Common myeloid progenitor, CD34-positive (primary cell): ENCODE measurements around the gene MACROD2.
"Not testable (repeated sequence)": the region's sequence is repeated elsewhere in the genome, so short reads cannot be mapped to it uniquely, and the experiment has no call there.

Experiments used
- CTCF ChIA-PET: fragments of 350-600 bp; sonication (Branson Sonifier 250); formaldehyde crosslinking; loops from one replicate; lab custom pipeline; 2021; ENCODE audit warnings: antibody characterized with exemption; lab: Charles Lee
- POLR2A ChIA-PET: fragments of 350-600 bp; sonication (Branson Sonifier 250); formaldehyde crosslinking; loops from one replicate; lab custom pipeline; 2021; ENCODE audit warnings: antibody characterized with exemption; lab: Charles Lee
- DNase-seq, 3 donors: peaks; one replicate each; pipeline versions ENCODE4 v3.0.0 to v3.0.0-alpha.2; 2013
- H3K27ac ChIP-seq, 2 experiments: 1 replicate in 1 of 2; 2 replicates in 1 of 2; pipeline ENCODE4 v1.7.0; 2013; ENCODE audit warnings: inconsistent platforms in 2 of 2, low read length in 2 of 2, mild to moderate bottlenecking in 2 of 2, low read depth in 1 of 2, moderate library complexity in 1 of 2; ENCODE audit not compliant: severe bottlenecking in 2 of 2, insufficient read depth in 1 of 2, poor library complexity in 1 of 2
- H3K27me3 ChIP-seq, 5 experiments: replicated peaks in 2 of 5; 1 replicate in 3 of 5; 2 replicates in 2 of 5; pipeline versions ENCODE4 v1.6.1 to v1.7.0; 2013; ENCODE audit warnings: low read length in 4 of 5, mild to moderate bottlenecking in 2 of 5, moderate library complexity in 2 of 5, inconsistent platforms in 1 of 5; ENCODE audit not compliant: insufficient read depth in 5 of 5, control insufficient read depth in 4 of 5
- H3K36me3 ChIP-seq, 4 experiments: 1 replicate in 2 of 4; 2 replicates in 2 of 4; pipeline versions ENCODE4 v1.6.1 to v1.7.0; 2013; ENCODE audit warnings: low read length in 3 of 4, control low read depth in 1 of 4, mild to moderate bottlenecking in 1 of 4; ENCODE audit not compliant: control insufficient read depth in 4 of 4, insufficient read depth in 4 of 4
- H3K4me1 ChIP-seq, 4 experiments: 1 replicate in 3 of 4; 2 replicates in 1 of 4; pipeline versions ENCODE4 v1.6.1 to v1.7.1; 2013; ENCODE audit warnings: low read length in 3 of 4, mild to moderate bottlenecking in 3 of 4, control low read depth in 1 of 4, inconsistent platforms in 1 of 4, moderate library complexity in 1 of 4; ENCODE audit not compliant: control insufficient read depth in 4 of 4, insufficient read depth in 4 of 4; ENCODE audit errors: control extremely low read depth in 1 of 4
- H3K4me3 ChIP-seq, 7 experiments: 1 replicate in 4 of 7; 2 replicates in 3 of 7; pipeline versions ENCODE4 v1.5.1 to v1.7.0; 2013; ENCODE audit warnings: mild to moderate bottlenecking in 7 of 7, low read length in 6 of 7, moderate library complexity in 6 of 7, inconsistent platforms in 2 of 7, low read depth in 2 of 7, control low read depth in 1 of 7; ENCODE audit not compliant: insufficient read depth in 4 of 7, control insufficient read depth in 1 of 7; ENCODE audit errors: extremely low read depth in 1 of 7
- H3K9me3 ChIP-seq, 5 experiments: 1 replicate in 4 of 5; 2 replicates in 1 of 5; pipeline versions ENCODE4 v1.6.1 to v1.7.1; 2013; ENCODE audit warnings: low read length in 4 of 5, mild to moderate bottlenecking in 2 of 5, inconsistent platforms in 1 of 5, low read depth in 1 of 5, moderate library complexity in 1 of 5; ENCODE audit not compliant: control insufficient read depth in 4 of 5, insufficient read depth in 2 of 5; ENCODE audit errors: control extremely low read depth in 1 of 5
- WGBS: methylation state at CpG from one replicate; pipeline ENCODE4 v1.1.5; 2013; ENCODE audit not compliant: insufficient coverage; 5-methylcytosine and 5-hydroxymethylcytosine counted together

Gene MACROD2

DNA sequence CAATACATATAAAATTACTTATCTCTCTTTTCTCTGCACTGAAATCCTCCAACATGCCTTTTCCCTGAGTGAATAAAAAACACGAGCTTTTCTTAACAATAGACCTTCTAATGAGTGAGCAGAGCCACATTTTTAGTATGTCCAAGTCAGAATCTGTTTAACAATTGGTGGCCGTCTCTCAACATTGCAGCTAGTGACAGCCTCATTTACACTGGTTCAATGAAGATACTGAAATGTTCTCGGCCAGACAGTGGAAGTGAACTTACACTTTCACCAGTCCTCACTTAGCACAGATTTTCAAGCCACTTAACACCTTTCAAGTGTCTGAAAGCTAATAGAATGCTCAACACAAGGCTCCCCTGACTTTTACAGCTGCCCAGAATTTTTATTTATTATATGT is 1810.8 kb downstream of the MACROD2 start:
- no peak for DNase-seq
- no peaks in the 10 kb centered on the region for H3K4me1 ChIP-seq
- H3K4me3 ChIP-seq, result no peak overlapping the region
- peaks cover 0 to 12% (median 0%) of the 10 kb centered on the region in 5 experiments for H3K27me3 ChIP-seq
- POLR2A ChIA-PET, result no interaction called here
- no peaks in the 10 kb centered on the region for H3K36me3 ChIP-seq
- 97% methylated on average over 3 of the region's 3 CpGs for WGBS
- H3K27ac ChIP-seq, result no peak overlapping the region
- CTCF ChIA-PET, result no interaction called here
- no peaks in the 10 kb centered on the region for H3K9me3 ChIP-seq

DNA sequence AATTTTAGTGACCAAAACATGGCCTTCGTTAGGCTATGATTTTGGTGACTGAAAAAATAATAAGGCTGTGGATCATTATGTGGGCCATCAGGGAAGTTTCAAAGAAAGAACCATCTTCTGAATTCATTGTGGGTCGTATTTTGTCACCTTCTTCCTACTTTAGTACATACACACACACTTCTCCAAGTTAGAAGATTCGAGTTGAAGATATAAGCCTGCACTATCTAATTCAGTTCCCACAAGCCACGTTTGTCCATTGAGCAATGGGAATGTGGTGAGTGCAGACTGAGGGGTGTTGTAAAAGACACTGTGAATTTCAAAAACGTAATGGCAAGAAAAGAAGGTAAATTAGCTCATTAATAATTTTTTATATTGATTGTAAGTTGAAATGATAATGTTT is 1812.0 kb downstream of the MACROD2 start:
- Histone ChIP-seq H3K9me3 (no peaks in the 10 kb centered on the region), H3K4me3 (no peak overlapping the region), H3K36me3 (no peaks in the 10 kb centered on the region), H3K4me1 (no peaks in the 10 kb centered on the region), H3K27ac (no peak overlapping the region), H3K27me3 (peaks cover 0 to 12% (median 0%) of the 10 kb centered on the region in 5 experiments)
- CTCF ChIA-PET, result no interaction called here
- WGBS, result 100% methylated on average over 1 of the region's 5 CpGs
- POLR2A ChIA-PET, result no interaction called here
- no peak for DNase-seq

DNA sequence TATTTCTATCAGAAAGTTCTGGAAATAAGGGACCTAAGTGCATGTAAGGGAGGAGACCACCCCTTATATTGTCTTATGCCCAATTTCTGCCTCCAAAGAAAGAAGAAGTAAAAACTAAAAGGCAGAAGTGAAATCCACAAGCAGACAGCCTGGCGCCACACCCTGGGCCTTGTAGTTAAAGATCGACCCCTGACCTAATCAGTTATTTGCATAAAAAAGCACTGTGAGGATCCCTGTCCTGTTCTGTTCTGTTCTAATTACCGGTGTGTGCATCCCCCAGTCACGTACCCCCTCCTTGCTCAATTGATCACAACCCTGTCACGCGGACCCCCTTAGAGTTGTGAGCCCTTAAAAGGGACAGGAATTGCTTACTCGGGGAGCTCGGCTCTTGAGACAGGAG is 1812.5 kb downstream of the MACROD2 start:
- POLR2A ChIA-PET, H3K27ac ChIP-seq, H3K9me3 ChIP-seq, H3K36me3 ChIP-seq, H3K4me1 ChIP-seq, CTCF ChIA-PET, H3K4me3 ChIP-seq: not testable (repeated sequence)
- DNase-seq, result peak in 1 of 3 donors; percentile 1
- H3K27me3 ChIP-seq, result peaks cover 0 to 12% (median 0%) of the 10 kb centered on the region in 5 experiments
- WGBS, result 99% methylated on average over 7 of the region's 8 CpGs

DNA sequence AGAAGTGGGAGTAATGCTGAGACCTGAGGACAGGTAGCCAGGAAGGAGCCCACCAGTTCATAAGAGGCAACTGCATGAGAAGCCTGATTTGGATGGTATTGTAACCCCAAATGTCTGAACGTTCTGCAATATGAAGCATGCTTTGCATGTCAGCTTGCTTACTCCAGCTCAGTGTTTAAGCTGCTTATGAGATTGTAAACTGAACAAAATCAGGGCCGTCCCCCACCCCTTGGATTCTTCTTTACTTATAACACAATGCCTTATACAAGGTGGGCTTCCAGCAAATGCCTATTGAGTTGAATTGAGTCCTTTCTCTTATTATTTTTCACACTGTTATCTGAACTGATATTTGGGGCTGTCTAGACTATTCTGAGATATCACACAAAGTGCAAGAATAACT is 1816.6 kb downstream of the MACROD2 start:
- 86% methylated on average over 1 of the region's 2 CpGs for WGBS
- CTCF ChIA-PET, result interaction anchor here (0.7 kb wide), 1 partner anchor 418 kb away, joined by 3 read pairs; no protein-coding TSS in a partner anchor
- no peak for DNase-seq
- Histone ChIP-seq H3K9me3 (peaks cover 0 to 4% (median 0%) of the 10 kb centered on the region in 5 experiments), H3K27me3 (peaks cover 2 to 23% (median 4%) of the 10 kb centered on the region in 5 experiments), H3K4me3 (no peak overlapping the region), H3K36me3 (no peaks in the 10 kb centered on the region), H3K4me1 (no peaks in the 10 kb centered on the region), H3K27ac (no peak overlapping the region)
- POLR2A ChIA-PET, result no interaction called here

DNA sequence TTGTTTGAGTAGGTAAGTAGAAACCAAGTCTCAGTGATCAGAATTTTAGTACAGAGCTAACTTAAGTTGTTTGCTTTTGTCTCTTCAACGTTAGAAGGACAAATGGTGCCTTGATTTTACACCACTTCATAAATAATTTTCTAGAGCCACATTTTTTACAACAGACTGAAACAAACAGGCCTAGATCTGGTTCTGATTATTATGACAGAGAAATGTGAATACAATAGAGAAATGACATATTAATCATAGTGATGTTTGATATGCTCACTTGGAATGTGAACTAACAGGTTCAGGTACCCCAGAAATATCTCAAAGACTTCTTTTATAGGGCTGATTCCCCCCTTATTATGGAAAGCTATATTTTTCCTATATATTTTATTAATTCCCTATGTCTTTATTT is 1817.4 kb downstream of the MACROD2 start:
- H3K9me3 ChIP-seq, result peaks cover 0 to 4% (median 0%) of the 10 kb centered on the region in 5 experiments
- H3K36me3 ChIP-seq, result no peaks in the 10 kb centered on the region
- H3K4me1 ChIP-seq, result no peaks in the 10 kb centered on the region
- WGBS, result no CpG with 5 or more reads among the region's 1 CpG
- H3K27ac ChIP-seq, result no peak overlapping the region
- CTCF ChIA-PET, result no interaction called here
- POLR2A ChIA-PET, result no interaction called here
- H3K4me3 ChIP-seq, result no peak overlapping the region
- no peak for DNase-seq
- H3K27me3 ChIP-seq, result peaks cover 2 to 26% (median 4%) of the 10 kb centered on the region in 5 experiments

DNA sequence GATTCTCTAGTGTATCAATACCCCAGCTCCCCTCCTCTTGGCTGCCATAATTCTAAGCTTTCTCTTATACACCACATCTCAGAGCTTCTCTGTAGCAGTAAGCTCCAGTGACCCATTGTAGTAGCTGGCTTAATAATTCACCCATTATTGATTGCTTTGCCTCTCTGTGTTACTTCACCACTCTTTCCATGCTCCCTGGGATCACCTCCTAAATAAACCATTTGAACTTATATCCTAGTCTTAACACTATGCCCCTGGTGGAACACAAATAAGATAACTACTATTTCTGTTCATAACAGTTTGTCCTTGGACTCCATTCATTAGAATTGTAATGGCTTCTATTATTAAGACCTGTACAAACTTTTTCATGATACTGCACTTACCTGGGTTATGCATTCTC is 1819.0 kb downstream of the MACROD2 start:
- POLR2A ChIA-PET, result no interaction called here
- DNase-seq, result no peak
- Histone ChIP-seq H3K27me3 (peaks cover 3 to 32% (median 6%) of the 10 kb centered on the region in 5 experiments), H3K9me3 (peaks cover 0 to 4% (median 0%) of the 10 kb centered on the region in 5 experiments), H3K36me3 (no peaks in the 10 kb centered on the region), H3K4me3 (no peak overlapping the region), H3K4me1 (no peaks in the 10 kb centered on the region), H3K27ac (no peak overlapping the region)
- CTCF ChIA-PET, result no interaction called here

DNA sequence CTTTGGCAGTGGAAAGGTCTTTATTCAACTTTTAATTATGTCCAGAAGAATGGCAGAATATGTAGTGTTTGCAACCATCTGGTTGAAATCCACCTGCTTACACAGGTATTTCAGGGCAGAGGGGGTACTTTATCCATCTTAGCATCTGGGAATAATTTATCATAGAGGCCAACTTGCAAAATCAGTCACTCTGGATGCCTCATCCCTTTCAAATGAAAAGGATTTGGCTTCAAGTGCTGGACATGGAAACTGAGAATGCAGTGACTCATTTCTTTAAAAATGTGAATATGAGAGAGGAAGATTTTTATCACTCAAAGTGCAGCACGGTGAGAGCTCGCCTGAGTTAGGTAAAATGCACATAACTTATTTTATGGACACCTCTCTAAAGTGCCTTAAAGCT is 1819.6 kb downstream of the MACROD2 start:
- Histone ChIP-seq H3K36me3 (no peaks in the 10 kb centered on the region), H3K4me3 (no peak overlapping the region), H3K27ac (no peak overlapping the region), H3K27me3 (peaks cover 3 to 32% (median 6%) of the 10 kb centered on the region in 5 experiments), H3K4me1 (no peaks in the 10 kb centered on the region), H3K9me3 (peaks cover 0 to 4% (median 0%) of the 10 kb centered on the region in 5 experiments)
- no peak for DNase-seq
- WGBS, result 100% methylated on average over 1 of the region's 2 CpGs
- POLR2A ChIA-PET, result no interaction called here
- CTCF ChIA-PET, result no interaction called here
